Neural cell (in vitro differentiated cells): ENCODE data around the gene SPATA46. TPM values are rescaled to one million over a fixed set of nuclear protein-coding genes. Genes with fewer than 3 reads are reported as not detected.

Experiments used
- H2AFZ ChIP-seq: fragments of 200-600, 300-800 bp; sonication (generic), shearing (Covaris generic); 2 replicates; pipeline ENCODE4 v1.6.0; 2014; ENCODE audit warnings: low read depth, mild to moderate bottlenecking, antibody characterized with exemption, low read length, moderate library complexity
- H3F3A ChIP-seq: fragments of 200-600 bp; shearing (Covaris generic); 2 replicates; pipeline ENCODE4 v1.6.1; 2016; ENCODE audit warnings: mild to moderate bottlenecking, moderate library complexity, mixed read lengths, antibody characterized with exemption, low read length; ENCODE audit not compliant: insufficient read depth, poor library complexity, severe bottlenecking
- H3K27ac ChIP-seq: fragments of 200-600, 300-800 bp; sonication (generic), shearing (Covaris generic); 2 replicates; pipeline ENCODE4 v1.5.1; 2014; ENCODE audit warnings: mild to moderate bottlenecking, low read length, moderate library complexity
- H3K27me3 ChIP-seq: fragments of 300-800, 200-600 bp; sonication (generic), shearing (Covaris generic); 2 replicates; pipeline ENCODE4 v1.6.0; 2014; ENCODE audit warnings: mild to moderate bottlenecking, low read depth, low read length, moderate library complexity; ENCODE audit not compliant: insufficient read depth
- H3K36me3 ChIP-seq: fragments of 300-800, 200-600 bp; sonication (generic), shearing (Covaris generic); 2 replicates; pipeline ENCODE4 v1.5.1; 2014; ENCODE audit warnings: mild to moderate bottlenecking, antibody characterized with exemption, low read length, moderate library complexity; ENCODE audit not compliant: insufficient read depth
- H3K4me2 ChIP-seq: fragments of 300-800, 200-600 bp; sonication (generic), shearing (Covaris generic); 2 replicates; pipeline ENCODE4 v1.6.0; 2014; ENCODE audit warnings: mild to moderate bottlenecking, low read length
- H3K4me3 ChIP-seq: fragments of 300-800, 200-600 bp; sonication (generic), shearing (Covaris generic); 2 replicates; pipeline ENCODE4 v1.5.1; 2014; ENCODE audit warnings: mild to moderate bottlenecking, low read length, moderate library complexity
- H3K79me2 ChIP-seq: fragments of 200-600 bp; shearing (Covaris generic); replicated peaks from 2 replicates; pipeline ENCODE4 v1.6.0; 2014; ENCODE audit warnings: mild to moderate bottlenecking, low read length, moderate library complexity; ENCODE audit not compliant: insufficient read depth
- H3K9ac ChIP-seq: fragments of 300-800, 200-600 bp; sonication (generic), shearing (Covaris generic); 2 replicates; pipeline ENCODE4 v1.6.1; 2016; ENCODE audit warnings: mild to moderate bottlenecking, low read length, mixed read lengths
- H3K9me2 ChIP-seq: fragments of 200-600 bp; shearing (Covaris generic); 2 replicates; pipeline ENCODE4 v1.6.1; 2016; ENCODE audit warnings: mild to moderate bottlenecking, low read length, mixed read lengths; ENCODE audit not compliant: insufficient read depth
- H3K9me3 ChIP-seq: fragments of 200-600, 300-800 bp; sonication (generic), shearing (Covaris generic); 2 replicates; pipeline ENCODE4 v1.6.1; 2016; ENCODE audit warnings: mild to moderate bottlenecking, mixed run types, low read length, moderate library complexity, mixed read lengths
- H4K20me1 ChIP-seq: fragments of 200-600 bp; shearing (Covaris generic); 2 replicates; pipeline ENCODE4 v1.6.1; 2016; ENCODE audit warnings: mild to moderate bottlenecking, mixed run types; ENCODE audit not compliant: insufficient read depth
- CTCF ChIP-seq: fragments of 450-650 bp; IDR thresholded peaks from 2 replicates; pipeline ENCODE4 v1.5.1; 2014; ENCODE audit warnings: antibody characterized with exemption, mild to moderate bottlenecking, moderate library complexity; ENCODE audit not compliant: poor library complexity, severe bottlenecking
- EP300 ChIP-seq: fragments of 450-650 bp; conservative IDR thresholded peaks from 2 replicates; pipeline ENCODE4 v1.6.1; 2014; ENCODE audit warnings: antibody characterized with exemption, mild to moderate bottlenecking, moderate library complexity; ENCODE audit not compliant: poor library complexity, severe bottlenecking
- EZH2 ChIP-seq: fragments of 200-600, 300-800 bp; shearing (Covaris generic), sonication (generic); IDR thresholded peaks from 2 replicates; pipeline ENCODE4 v1.6.1; 2014; ENCODE audit warnings: antibody characterized with exemption, low read length, borderline replicate concordance, mild to moderate bottlenecking; ENCODE audit not compliant: insufficient read depth, poor library complexity, severe bottlenecking
- MXI1 ChIP-seq: fragments of 450-650 bp; conservative IDR thresholded peaks from 2 replicates; pipeline ENCODE4 v1.6.1; 2014; ENCODE audit warnings: antibody characterized with exemption, mild to moderate bottlenecking; ENCODE audit not compliant: poor library complexity, severe bottlenecking
- POLR2AphosphoS5 ChIP-seq: IDR thresholded peaks from 2 replicates; pipeline ENCODE4 v1.6.1; 2012
- RAD21 ChIP-seq: fragments of 450-650 bp; conservative IDR thresholded peaks from 2 replicates; pipeline ENCODE4 v1.6.1; 2014; ENCODE audit warnings: antibody characterized with exemption, mild to moderate bottlenecking, moderate library complexity
- REST ChIP-seq: IDR thresholded peaks from 2 replicates; pipeline ENCODE4 v1.6.1; 2012; ENCODE audit warnings: borderline replicate concordance
- SMC3 ChIP-seq: fragments of 450-650 bp; conservative IDR thresholded peaks from 2 replicates; pipeline ENCODE4 v1.6.1; 2014; ENCODE audit warnings: antibody characterized with exemption, mild to moderate bottlenecking, moderate library complexity; ENCODE audit not compliant: poor library complexity
- TAF1 ChIP-seq: IDR thresholded peaks from 2 replicates; pipeline ENCODE4 v1.6.1; 2012; ENCODE audit warnings: low read depth
- polyA plus RNA-seq: library from polyadenylated mRNA; depleted of rRNA; stranded (reverse); fragments of >200 nt; gene quantifications from 2 replicates; pipeline ENCODE4 v1.2.3, GENCODE V29; 2014

Gene SPATA46
- polyA plus RNA-seq, 1 donor from 2014 or later = not detected

GRCh38 chr1:162367772-162368171 lies 8.9 kb downstream of the SPATA46 start:
- Histone ChIP-seq H4K20me1 (no peaks in the 10 kb centered on the region), H3K9me3 (no peaks in the 10 kb centered on the region), H3F3A (no peaks in the 10 kb centered on the region), H3K9ac (no peak overlapping the region), H3K27ac (no peak overlapping the region), H3K9me2 (no peaks in the 10 kb centered on the region), H3K4me3 (no peak overlapping the region), H3K4me2 (no peak overlapping the region), H2AFZ (no peak overlapping the region), H3K79me2 (no peaks in the 10 kb centered on the region), H3K27me3 (no peaks in the 10 kb centered on the region), H3K36me3 (no peaks in the 10 kb centered on the region)
- TF ChIP-seq RAD21 = no peak
- no peak for TF ChIP-seq MXI1
- no peak for TF ChIP-seq REST
- no peak for TF ChIP-seq CTCF
- no peak for TF ChIP-seq EP300
- no peak for TF ChIP-seq SMC3
- TF ChIP-seq TAF1 = no peak
- no peak for TF ChIP-seq EZH2
- TF ChIP-seq POLR2AphosphoS5 = no peak

GRCh38 chr1:162367073-162367472 lies 9.6 kb downstream of the SPATA46 start:
- Histone ChIP-seq H3K9ac (no peak overlapping the region), H3K9me2 (no peaks in the 10 kb centered on the region), H3K4me2 (no peak overlapping the region), H3K27ac (no peak overlapping the region), H3K27me3 (no peaks in the 10 kb centered on the region), H3F3A (no peaks in the 10 kb centered on the region), H3K9me3 (no peaks in the 10 kb centered on the region), H3K79me2 (no peaks in the 10 kb centered on the region), H3K4me3 (no peak overlapping the region), H2AFZ (no peak overlapping the region), H4K20me1 (no peaks in the 10 kb centered on the region), H3K36me3 (no peaks in the 10 kb centered on the region)
- TF ChIP-seq REST = no peak
- TF ChIP-seq MXI1 = no peak
